Natural killer cell (primary cell): ENCODE data around the gene AKAP13. TPM values are rescaled to one million over a fixed set of nuclear protein-coding genes. Genes with fewer than 3 reads are reported as not detected.

Experiments used
- ATAC-seq, 3 donors: fragments of 150-1000 bp in 2 of 3; fragments of 200-7000 bp in 1 of 3; cut with Tn5 transposase; 1 replicate in 1 of 3; 2 replicates in 2 of 3; pipeline ENCODE4 v1.10.0; 2021; ENCODE audit warnings: mild to moderate bottlenecking in 2 of 3, moderate library complexity in 2 of 3
- DNase-seq, 2 donors: peaks; one replicate each; pipeline versions ENCODE4 v3.0.0 to v3.0.0-alpha.2; 2013 to 2021; ENCODE audit warnings: mixed read lengths in 1 of 2
- H3K27ac ChIP-seq: one replicate; pipeline ENCODE4 v1.5.1; 2013; ENCODE audit warnings: mild to moderate bottlenecking, low read length
- H3K27me3 ChIP-seq: one replicate; pipeline ENCODE4 v1.6.1; 2013; ENCODE audit warnings: low read length; ENCODE audit not compliant: control insufficient read depth, insufficient read depth
- H3K36me3 ChIP-seq: one replicate; pipeline ENCODE4 v1.6.1; 2013; ENCODE audit warnings: low read length; ENCODE audit not compliant: control insufficient read depth, insufficient read depth
- H3K4me1 ChIP-seq: one replicate; pipeline ENCODE4 v1.6.1; 2013; ENCODE audit warnings: low read length; ENCODE audit not compliant: control insufficient read depth, insufficient read depth
- H3K4me3 ChIP-seq: one replicate; pipeline ENCODE4 v1.5.1; 2013; ENCODE audit warnings: low read length
- H3K9me3 ChIP-seq: one replicate; pipeline ENCODE4 v1.6.1; 2013; ENCODE audit warnings: low read length; ENCODE audit not compliant: control insufficient read depth, insufficient read depth
- H3K27ac Mint-ChIP-seq, 2 donors: one replicate each; pipeline ENCODE4 v1.8.0; 2022; ENCODE audit warnings: mild to moderate bottlenecking in 2 of 2, mixed read lengths in 2 of 2, moderate library complexity in 1 of 2
- H3K27me3 Mint-ChIP-seq, 2 donors: one replicate each; pipeline ENCODE4 v1.8.0; 2022; ENCODE audit warnings: low read depth in 2 of 2, mixed read lengths in 2 of 2
- H3K36me3 Mint-ChIP-seq: one replicate; pipeline ENCODE4 v1.8.0; 2022; ENCODE audit warnings: mixed read lengths
- H3K4me1 Mint-ChIP-seq, 2 donors: one replicate each; pipeline ENCODE4 v1.8.0; 2022; ENCODE audit warnings: mixed read lengths in 2 of 2
- H3K4me3 Mint-ChIP-seq: one replicate; pipeline ENCODE4 v1.8.0; 2022; ENCODE audit warnings: mild to moderate bottlenecking, moderate library complexity, mixed read lengths
- H3K9me3 Mint-ChIP-seq, 2 donors: one replicate each; pipeline ENCODE4 v1.8.0; 2022; ENCODE audit warnings: mixed read lengths in 2 of 2
- CTCF ChIP-seq: fragments of 200-600 bp; IDR thresholded peaks from one replicate; pipeline ENCODE4 v1.8.0; 2022; ENCODE audit warnings: antibody characterized with exemption
- WGBS: methylation state at CpG from one replicate; pipeline ENCODE4 v1.1.7; 2013; ENCODE audit warnings: missing lambda C conversion rate; ENCODE audit not compliant: insufficient coverage; 5-methylcytosine and 5-hydroxymethylcytosine counted together
- intact Hi-C: fragments of 100-400 bp; cut with micrococcal nuclease; formaldehyde crosslinking; loops from one replicate; pipeline ENCODE4 v1.14.2; 2022
- total RNA-seq, 4 donors: library from RNA; stranded (reverse); fragments of 120-200 nt in 1 of 4; gene quantifications; one replicate each; pipeline versions ENCODE4 v1.2.3 to v1.2.4, GENCODE V29; 2013 to 2022

The AKAP13 gene
- total RNA-seq, 3 donors from 2014 or later (not counting 1 experiment from before 2014, with no cell fraction given), result 573 to 661 (median 647) TPM

- Histone ChIP-seq H3K9me3 (no peaks in the 10 kb centered on the region), H3K4me3 (no peak overlapping the region), H3K4me1 (peaks cover 58% of the 10 kb centered on the region), H3K36me3 (peaks cover 45% of the 10 kb centered on the region), H3K27ac (peak overlapping the region; percentile 98), H3K27me3 (no peaks in the 10 kb centered on the region)
- WGBS, result 73% methylated on average over 1 of the region's 3 CpGs
- intact Hi-C loops, result loop anchor here (1.0 to 5.0 kb wide), 2 partner anchors 16 to 218 kb away; no protein-coding TSS in a partner anchor
- peaks cover 13% of the 10 kb centered on the region for H3K36me3 Mint-ChIP-seq
- H3K27me3 Mint-ChIP-seq, result no peaks in the 10 kb centered on the region
- TF ChIP-seq CTCF, result no peak
- H3K27ac Mint-ChIP-seq, result peak overlapping the region; percentile 100
- H3K9me3 Mint-ChIP-seq, result no peaks in the 10 kb centered on the region
- H3K4me1 Mint-ChIP-seq, result peaks cover 81 to 85% of the 10 kb centered on the region in 2 donors
- DNase-seq, result peak in 1 of 2 donors; percentile 34
- H3K4me3 Mint-ChIP-seq, result peak overlapping the region; percentile 78
- ATAC-seq, result no peak
Measured at GRCh38 chr15:85704720-85705429, 324.5 kb downstream of the AKAP13 start.

GRCh38 chr15:85706779-85707518 lies 326.5 kb downstream of the AKAP13 start:
- Histone ChIP-seq H3K27ac (peak overlapping the region; percentile 98), H3K9me3 (no peaks in the 10 kb centered on the region), H3K27me3 (no peaks in the 10 kb centered on the region), H3K36me3 (peaks cover 50% of the 10 kb centered on the region), H3K4me1 (peaks cover 53% of the 10 kb centered on the region), H3K4me3 (peak overlapping the region; percentile 19)
- intact Hi-C loops, result loop anchor here (1.0 to 5.0 kb wide), 3 partner anchors 39 to 220 kb away; no protein-coding TSS in a partner anchor
- Mint-ChIP-seq H3K27me3 (no peaks in the 10 kb centered on the region), H3K27ac (peak overlapping the region; percentile 100), H3K9me3 (no peaks in the 10 kb centered on the region), H3K4me1 (peaks cover 76 to 80% of the 10 kb centered on the region in 2 donors), H3K4me3 (peak overlapping the region; percentile 87), H3K36me3 (peaks cover 13% of the 10 kb centered on the region)
- ATAC-seq, result peak; percentile 35 to 77 (median 59)
- DNase-seq, result peak; percentile 35 to 89
- 0% methylated on average over 4 of the region's 5 CpGs for WGBS
- TF ChIP-seq CTCF, result no peak

GRCh38 chr15:85707519-85708338 lies 327.3 kb downstream of the AKAP13 start:
- peak overlapping the region; percentile 98 for H3K27ac ChIP-seq
- H3K4me1 Mint-ChIP-seq, result peaks cover 73 to 78% of the 10 kb centered on the region in 2 donors
- peaks cover 48% of the 10 kb centered on the region for H3K4me1 ChIP-seq
- 34% methylated on average over 7 of the region's 8 CpGs for WGBS
- ATAC-seq, result peak; percentile 29 to 60 (median 47)
- TF ChIP-seq CTCF, result no peak
- H3K4me3 ChIP-seq, result peak overlapping the region; percentile 19
- H3K36me3 ChIP-seq, result peaks cover 57% of the 10 kb centered on the region
- DNase-seq, result peak in 1 of 2 donors; percentile 76
- H3K9me3 Mint-ChIP-seq, result no peaks in the 10 kb centered on the region
- H3K27me3 Mint-ChIP-seq, result no peaks in the 10 kb centered on the region
- H3K9me3 ChIP-seq, result no peaks in the 10 kb centered on the region
- H3K27me3 ChIP-seq, result no peaks in the 10 kb centered on the region
- peak overlapping the region; percentile 87 for H3K4me3 Mint-ChIP-seq
- H3K27ac Mint-ChIP-seq, result peak overlapping the region; percentile 100
- intact Hi-C loops, result loop anchor here (1.0 to 5.0 kb wide), 3 partner anchors 39 to 220 kb away; no protein-coding TSS in a partner anchor
- peaks cover 13% of the 10 kb centered on the region for H3K36me3 Mint-ChIP-seq
